ENCODE measurements around the gene CSGALNACT2.

CSGALNACT2 gene

DNA sequence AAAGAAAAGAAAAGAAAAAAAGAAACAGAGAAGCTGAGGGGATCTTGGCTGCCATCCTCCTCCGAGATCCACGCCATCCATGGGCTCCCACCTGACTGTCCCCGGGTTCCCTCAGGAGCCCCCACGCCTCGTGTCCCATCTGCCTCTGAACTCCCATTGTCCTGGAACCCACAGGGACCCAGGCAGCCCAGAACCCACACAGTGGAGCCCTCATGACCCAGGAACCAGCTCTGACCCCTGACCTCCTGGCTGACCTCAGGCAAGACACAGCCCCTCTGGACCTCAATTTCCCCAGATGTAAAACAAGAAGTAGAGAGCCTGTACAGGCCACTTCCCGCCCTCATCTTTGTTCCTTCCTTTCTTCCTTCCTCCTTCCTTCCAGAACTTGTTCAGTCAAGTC is 88.2 kb downstream of the CSGALNACT2 start:
- no peak for TF ChIP-seq CREB1 (IDR thresholded peaks at IDR 0.05; ENCODE audit: low read depth)
- no peak for TF ChIP-seq YY1 (IDR thresholded peaks at IDR 0.05; ENCODE audit: low read depth)
- no peak for TF ChIP-seq ZBTB7A (IDR thresholded peaks at IDR 0.05; ENCODE audit: low read depth)
- TF ChIP-seq USF1 (IDR thresholded peaks at IDR 0.05): no peak
- no peak for TF ChIP-seq FOXM1 (IDR thresholded peaks at IDR 0.05; ENCODE audit: borderline replicate concordance, low read depth)
- TF ChIP-seq EGR1 (IDR thresholded peaks at IDR 0.05): no peak
- no peak for TF ChIP-seq TEAD4 (IDR thresholded peaks at IDR 0.05)
- TF ChIP-seq CEBPB (IDR thresholded peaks at IDR 0.05): no peak
- TF ChIP-seq RAD21 (IDR thresholded peaks at IDR 0.05; ENCODE audit: low read depth): no peak
- TF ChIP-seq, protein P1, sequence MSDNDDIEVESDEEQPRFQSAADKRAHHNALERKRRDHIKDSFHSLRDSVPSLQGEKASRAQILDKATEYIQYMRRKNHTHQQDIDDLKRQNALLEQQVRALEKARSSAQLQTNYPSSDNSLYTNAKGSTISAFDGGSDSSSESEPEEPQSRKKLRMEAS (IDR thresholded peaks at IDR 0.05): no peak

DNA sequence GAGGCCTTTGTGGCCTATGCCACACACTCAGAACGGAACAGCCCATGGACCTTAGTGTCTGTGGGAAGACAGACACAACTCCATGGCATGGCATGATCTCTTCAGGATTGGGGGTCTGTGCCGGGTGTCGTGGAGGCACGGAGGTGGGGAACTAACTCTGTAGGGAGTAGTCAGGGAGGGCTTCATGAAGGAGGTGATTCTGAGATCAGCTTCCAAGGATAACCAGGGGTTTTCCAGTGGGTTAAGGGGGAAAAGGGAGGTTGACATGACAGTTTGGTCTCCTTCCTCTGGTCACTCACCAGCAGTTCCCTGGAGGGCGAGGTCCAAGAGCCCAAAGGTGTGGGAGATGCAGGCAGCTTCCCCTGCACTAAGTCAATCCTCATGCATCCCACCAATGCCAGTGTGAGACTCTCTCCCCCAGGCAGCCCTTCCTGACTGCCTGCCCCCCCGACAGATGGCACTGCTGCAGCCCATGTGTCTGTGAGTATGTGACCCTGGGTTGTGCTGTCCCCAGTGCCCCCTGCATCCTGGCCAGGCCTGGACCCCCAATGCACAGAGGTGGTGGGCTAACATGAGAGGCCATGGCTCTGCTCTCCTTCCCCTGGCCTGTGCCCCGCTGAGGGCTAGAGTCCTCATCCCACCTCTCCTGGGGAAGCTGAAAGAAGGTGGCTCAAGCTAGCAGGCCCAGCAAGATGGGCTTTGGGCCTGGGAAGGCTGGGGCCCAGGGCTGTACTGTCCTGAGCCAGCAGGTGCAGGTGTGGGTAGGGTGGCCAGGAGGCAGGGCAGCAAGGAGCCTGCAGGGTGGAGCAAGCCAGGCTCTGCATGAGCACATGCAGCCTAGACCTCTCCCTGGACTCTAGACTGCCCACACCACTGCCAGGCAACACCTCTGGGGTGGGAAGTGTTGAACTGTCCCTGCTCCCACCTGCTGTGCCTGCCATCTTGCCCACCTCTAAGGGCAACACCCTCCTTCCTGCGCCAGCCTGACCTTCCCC is 88.9 kb downstream of the CSGALNACT2 start:
- TF ChIP-seq USF1 (IDR thresholded peaks at IDR 0.05): no peak
- no peak for TF ChIP-seq CEBPB (IDR thresholded peaks at IDR 0.05)
- TF ChIP-seq TCF12 (IDR thresholded peaks at IDR 0.05; ENCODE audit: low read depth): no peak
- no peak for TF ChIP-seq EP300 (IDR thresholded peaks at IDR 0.05; ENCODE audit: borderline replicate concordance)
- TF ChIP-seq ZBTB7A (IDR thresholded peaks at IDR 0.05; ENCODE audit: low read depth): no peak
- TF ChIP-seq, protein P1 (IDR thresholded peaks at IDR 0.05): no peak
- TF ChIP-seq YY1 (IDR thresholded peaks at IDR 0.05; ENCODE audit: low read depth): no peak
- TF ChIP-seq CREB1 (IDR thresholded peaks at IDR 0.05; ENCODE audit: low read depth): no peak
- no peak for TF ChIP-seq TEAD4 (IDR thresholded peaks at IDR 0.05)

- no peak for TF ChIP-seq EP300 (IDR thresholded peaks at IDR 0.05; ENCODE audit: borderline replicate concordance)
- no peak for TF ChIP-seq ZBTB7A (IDR thresholded peaks at IDR 0.05; ENCODE audit: low read depth)
- no peak for TF ChIP-seq EGR1 (IDR thresholded peaks at IDR 0.05)
- TF ChIP-seq, protein P1 (IDR thresholded peaks at IDR 0.05): no peak
- TF ChIP-seq TEAD4 (IDR thresholded peaks at IDR 0.05): no peak
- no peak for TF ChIP-seq TAF1 (IDR thresholded peaks at IDR 0.05; ENCODE audit: low read depth)
- no peak for TF ChIP-seq CEBPB (IDR thresholded peaks at IDR 0.05)
- TF ChIP-seq FOXM1 (IDR thresholded peaks at IDR 0.05; ENCODE audit: borderline replicate concordance, low read depth): no peak
- no peak for TF ChIP-seq NFIC (IDR thresholded peaks at IDR 0.05)
- TF ChIP-seq, protein P2, sequence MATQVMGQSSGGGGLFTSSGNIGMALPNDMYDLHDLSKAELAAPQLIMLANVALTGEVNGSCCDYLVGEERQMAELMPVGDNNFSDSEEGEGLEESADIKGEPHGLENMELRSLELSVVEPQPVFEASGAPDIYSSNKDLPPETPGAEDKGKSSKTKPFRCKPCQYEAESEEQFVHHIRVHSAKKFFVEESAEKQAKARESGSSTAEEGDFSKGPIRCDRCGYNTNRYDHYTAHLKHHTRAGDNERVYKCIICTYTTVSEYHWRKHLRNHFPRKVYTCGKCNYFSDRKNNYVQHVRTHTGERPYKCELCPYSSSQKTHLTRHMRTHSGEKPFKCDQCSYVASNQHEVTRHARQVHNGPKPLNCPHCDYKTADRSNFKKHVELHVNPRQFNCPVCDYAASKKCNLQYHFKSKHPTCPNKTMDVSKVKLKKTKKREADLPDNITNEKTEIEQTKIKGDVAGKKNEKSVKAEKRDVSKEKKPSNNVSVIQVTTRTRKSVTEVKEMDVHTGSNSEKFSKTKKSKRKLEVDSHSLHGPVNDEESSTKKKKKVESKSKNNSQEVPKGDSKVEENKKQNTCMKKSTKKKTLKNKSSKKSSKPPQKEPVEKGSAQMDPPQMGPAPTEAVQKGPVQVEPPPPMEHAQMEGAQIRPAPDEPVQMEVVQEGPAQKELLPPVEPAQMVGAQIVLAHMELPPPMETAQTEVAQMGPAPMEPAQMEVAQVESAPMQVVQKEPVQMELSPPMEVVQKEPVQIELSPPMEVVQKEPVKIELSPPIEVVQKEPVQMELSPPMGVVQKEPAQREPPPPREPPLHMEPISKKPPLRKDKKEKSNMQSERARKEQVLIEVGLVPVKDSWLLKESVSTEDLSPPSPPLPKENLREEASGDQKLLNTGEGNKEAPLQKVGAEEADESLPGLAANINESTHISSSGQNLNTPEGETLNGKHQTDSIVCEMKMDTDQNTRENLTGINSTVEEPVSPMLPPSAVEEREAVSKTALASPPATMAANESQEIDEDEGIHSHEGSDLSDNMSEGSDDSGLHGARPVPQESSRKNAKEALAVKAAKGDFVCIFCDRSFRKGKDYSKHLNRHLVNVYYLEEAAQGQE (IDR thresholded peaks at IDR 0.05; ENCODE audit: low read depth): no peak
- no peak for TF ChIP-seq RAD21 (IDR thresholded peaks at IDR 0.05; ENCODE audit: low read depth)
- TF ChIP-seq USF1 (IDR thresholded peaks at IDR 0.05): no peak
- TF ChIP-seq YY1 (IDR thresholded peaks at IDR 0.05; ENCODE audit: low read depth): no peak
- TF ChIP-seq TCF12 (IDR thresholded peaks at IDR 0.05; ENCODE audit: low read depth): no peak
- no peak for TF ChIP-seq CREB1 (IDR thresholded peaks at IDR 0.05; ENCODE audit: low read depth)
These were observed 89.9 kb downstream of the CSGALNACT2 start for GRCh38 chr10:43227911-43228782.

GRCh38 chr10:43228783-43229207 is 90.5 kb downstream of the CSGALNACT2 start:
- TF ChIP-seq TAF1 (IDR thresholded peaks at IDR 0.05; ENCODE audit: low read depth) (no peak), TEAD4 (IDR thresholded peaks at IDR 0.05) (no peak), ZBTB7A (IDR thresholded peaks at IDR 0.05; ENCODE audit: low read depth) (no peak), EGR1 (IDR thresholded peaks at IDR 0.05) (no peak), YY1 (IDR thresholded peaks at IDR 0.05; ENCODE audit: low read depth) (no peak)

GRCh38 chr10:43229208-43230061 is 91.2 kb downstream of the CSGALNACT2 start:
- TF ChIP-seq EP300 (IDR thresholded peaks at IDR 0.05; ENCODE audit: borderline replicate concordance) (no peak), TAF1 (IDR thresholded peaks at IDR 0.05; ENCODE audit: low read depth) (no peak), RAD21 (IDR thresholded peaks at IDR 0.05; ENCODE audit: low read depth) (no peak), EGR1 (IDR thresholded peaks at IDR 0.05) (no peak)
- TF ChIP-seq, protein P2 (IDR thresholded peaks at IDR 0.05; ENCODE audit: low read depth): no peak
